NCI-H526 (cell line): ENCODE results near the gene FBXW10.
"Not testable (repeated sequence)": the region's sequence is repeated elsewhere in the genome, so short reads cannot be mapped to it uniquely, and the experiment has no call there.

Source experiments
- DNase-seq, 2 experiments: peaks; one replicate each; lab custom pipeline; 2025; lab: John Stamatoyannopoulos, UW

Gene FBXW10

DNA sequence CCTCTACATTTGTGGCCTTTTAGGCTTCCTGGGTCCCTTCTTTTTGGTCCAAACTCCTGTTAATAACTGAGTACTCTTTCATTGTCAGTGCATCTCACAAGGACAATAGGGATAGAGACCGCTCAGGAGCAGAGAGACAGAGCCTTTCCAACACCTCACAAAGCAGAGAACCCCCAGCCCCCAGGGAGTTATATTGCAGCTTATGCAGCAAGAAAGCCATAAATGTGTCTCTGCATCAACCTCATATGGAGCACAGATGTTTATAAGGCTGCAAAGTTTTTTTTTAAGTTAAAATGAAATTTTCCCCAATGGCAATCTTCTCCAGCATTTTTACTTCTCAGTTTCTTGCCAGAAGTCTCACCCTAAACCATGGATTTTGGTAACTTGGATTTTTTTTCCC lies 6.4 kb downstream of the FBXW10 start:
- DNase-seq, result not testable (repeated sequence)

DNA sequence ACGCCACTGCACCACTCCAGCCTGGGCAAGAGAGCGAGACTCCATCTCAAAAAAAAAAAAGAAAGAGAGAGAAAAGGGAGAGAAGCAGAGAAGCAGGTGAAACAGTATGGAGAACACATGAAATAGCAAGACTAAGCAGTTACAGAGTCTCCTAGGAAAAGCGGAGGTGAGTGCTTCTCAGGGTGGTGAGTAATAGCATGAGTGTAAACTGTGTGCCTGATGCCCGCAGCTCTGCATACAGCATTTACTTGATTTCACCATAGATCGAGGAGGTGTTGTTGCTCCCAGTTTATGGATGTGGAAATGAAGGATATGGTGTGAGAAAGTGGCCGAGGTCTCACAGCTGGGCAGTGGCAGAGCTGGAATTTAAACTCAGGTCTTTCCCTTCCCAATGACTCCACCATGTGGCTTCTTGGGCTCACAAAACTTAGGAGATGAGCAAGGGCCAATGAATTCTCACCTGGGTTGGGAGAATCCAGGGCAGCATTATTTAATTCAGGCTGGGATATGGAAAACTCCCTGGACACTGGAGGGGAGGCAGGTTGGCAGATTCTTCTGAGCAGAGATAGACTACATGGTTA lies 10.1 kb downstream of the FBXW10 start:
- DNase-seq, result not testable (repeated sequence)

DNA sequence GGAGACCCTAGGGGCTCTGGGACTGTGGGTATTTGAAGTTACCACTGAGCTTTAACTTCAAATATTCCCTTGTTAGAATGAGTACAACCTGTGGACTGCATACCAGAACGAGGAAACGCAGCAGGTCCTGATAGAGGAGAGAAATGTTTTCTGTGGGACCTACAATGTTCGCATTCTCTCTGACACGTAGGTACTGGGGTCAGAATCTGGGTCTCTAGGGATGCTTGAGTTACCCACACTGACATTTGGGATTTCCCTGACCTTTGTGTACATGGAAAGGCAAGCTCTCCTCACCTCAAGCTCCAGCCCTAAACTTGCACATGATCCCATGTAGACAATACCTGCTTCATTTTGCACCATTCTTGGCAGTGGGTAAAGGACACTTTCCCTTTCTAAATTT lies 12.1 kb downstream of the FBXW10 start:
- not testable (repeated sequence) for DNase-seq

DNA sequence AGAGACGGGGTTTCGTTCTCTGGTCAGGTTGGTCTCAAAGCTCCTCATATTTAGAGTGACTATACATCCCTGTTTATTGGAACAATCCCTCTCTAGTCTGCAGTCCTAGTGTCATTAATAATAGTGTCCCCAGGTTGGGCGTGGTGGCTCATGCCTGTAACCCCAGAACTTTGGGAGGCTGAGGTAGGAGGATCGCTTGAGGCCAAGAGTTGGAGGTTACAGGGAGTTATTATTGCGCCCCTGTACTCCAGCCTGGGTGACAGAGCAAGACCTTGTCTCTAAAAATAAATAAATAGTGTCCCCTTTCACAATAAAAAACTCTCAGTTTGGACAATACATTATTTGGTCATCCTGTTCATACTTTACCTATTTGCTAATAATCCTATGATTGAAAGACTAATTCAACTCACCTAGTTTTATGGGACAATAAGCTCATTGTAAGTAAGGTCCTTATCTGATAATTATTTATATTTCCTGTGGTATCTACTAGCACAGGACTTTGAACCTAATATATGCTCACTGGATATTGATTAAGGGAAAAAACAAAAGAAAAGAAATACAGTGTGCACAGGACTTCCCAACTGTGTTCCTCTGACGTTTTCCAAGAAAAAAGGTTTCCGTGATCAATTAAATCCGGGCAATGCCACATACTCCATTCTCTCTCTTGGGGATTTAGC lies 13.7 kb downstream of the FBXW10 start:
- not testable (repeated sequence) for DNase-seq

DNA sequence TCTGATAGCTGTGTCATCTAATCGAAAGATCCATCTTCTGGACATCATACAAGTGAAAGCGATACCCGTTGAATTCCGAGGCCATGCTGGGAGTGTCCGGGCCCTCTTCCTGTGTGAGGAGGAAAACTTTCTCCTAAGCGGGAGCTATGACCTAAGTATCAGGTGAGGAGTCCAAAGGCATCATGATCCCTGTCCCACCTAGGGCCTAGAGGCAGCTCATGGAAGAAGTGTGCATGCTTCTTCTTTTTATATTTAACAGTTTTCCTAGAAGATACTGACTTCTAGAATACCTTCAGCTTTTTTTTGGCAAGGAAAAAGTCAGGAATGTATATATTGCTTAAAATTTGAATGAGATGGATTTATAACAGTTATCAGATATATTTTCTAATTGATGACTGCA lies 14.5 kb downstream of the FBXW10 start:
- DNase-seq, result not testable (repeated sequence)

DNA sequence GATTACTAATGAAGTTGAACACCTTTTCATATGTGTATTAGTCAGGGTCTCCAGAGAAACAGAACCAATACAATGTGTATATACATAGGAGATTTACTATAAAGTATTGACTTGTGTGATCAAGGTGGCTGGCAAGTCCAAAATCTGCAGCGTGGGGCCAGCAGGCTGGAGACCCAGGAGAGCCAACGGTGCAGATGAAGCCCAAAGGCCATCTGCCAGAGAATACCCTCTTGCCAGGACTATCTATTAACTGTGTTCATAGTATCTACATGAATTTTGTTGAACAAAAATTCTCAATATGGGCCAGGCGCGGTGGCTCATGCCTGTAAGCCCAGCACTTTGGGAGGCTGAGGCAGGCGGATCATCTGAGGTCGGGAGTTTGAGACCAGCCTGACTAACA lies 16.4 kb downstream of the FBXW10 start:
- DNase-seq, result not testable (repeated sequence)

DNA sequence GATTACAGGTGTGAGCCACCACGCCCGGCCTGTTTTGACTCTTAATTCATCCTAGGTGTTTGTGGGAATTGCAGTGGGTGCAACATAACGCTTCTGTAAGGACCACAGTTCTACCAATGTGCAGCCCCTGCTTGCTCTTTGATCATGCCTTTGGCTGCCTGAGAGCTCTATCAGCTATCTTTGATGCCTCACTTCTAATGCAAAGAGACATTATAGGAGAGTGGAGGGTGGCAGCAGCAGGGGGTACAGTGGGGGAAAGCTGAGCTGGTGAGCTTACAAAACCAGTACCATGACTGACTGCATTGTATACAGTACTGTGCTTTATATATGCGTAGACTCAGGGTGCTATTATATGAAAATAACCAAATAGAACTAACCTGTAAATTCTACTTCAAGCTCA lies 26.7 kb downstream of the FBXW10 start:
- DNase-seq, result not testable (repeated sequence)

DNA sequence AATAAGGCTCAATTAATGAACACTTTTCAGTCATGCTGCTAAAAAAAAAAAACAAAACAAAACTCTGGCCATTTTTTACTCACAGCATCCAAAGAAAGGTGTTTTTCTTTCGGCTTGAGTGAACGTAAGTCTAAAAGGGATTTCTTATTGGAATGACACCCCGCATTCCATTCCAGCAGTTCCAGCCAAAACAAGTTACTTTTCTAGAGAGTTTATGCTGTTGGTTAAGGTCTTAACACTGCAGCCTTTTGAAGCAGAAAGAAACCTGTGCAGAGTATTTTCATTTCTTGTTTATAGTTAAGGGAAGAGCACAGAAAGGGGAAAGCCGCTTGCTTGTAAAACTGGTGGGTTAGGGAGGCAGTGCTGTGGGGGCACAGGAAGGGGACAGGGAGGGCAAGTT lies 27.2 kb downstream of the FBXW10 start:
- not testable (repeated sequence) for DNase-seq

DNA sequence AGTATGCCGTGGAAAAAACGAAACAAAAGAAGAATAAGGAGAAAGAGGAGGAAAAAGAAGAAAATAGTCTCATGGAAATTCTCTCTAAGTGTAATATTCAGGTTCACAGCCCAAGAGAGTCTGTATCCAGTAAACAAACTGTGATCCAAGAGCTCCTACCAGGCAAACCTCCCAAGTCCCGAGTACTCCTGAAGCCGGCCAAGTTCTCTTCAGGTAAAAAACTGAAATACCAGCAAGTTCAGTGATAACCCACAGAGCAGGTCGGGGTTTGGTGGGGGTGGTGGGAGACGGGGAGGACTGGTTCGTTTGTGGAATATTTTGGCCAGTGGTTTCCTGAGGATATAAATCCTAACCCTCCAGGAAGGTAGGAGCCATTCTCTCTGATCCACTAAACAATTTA lies 28.6 kb downstream of the FBXW10 start:
- no peak for DNase-seq

DNA sequence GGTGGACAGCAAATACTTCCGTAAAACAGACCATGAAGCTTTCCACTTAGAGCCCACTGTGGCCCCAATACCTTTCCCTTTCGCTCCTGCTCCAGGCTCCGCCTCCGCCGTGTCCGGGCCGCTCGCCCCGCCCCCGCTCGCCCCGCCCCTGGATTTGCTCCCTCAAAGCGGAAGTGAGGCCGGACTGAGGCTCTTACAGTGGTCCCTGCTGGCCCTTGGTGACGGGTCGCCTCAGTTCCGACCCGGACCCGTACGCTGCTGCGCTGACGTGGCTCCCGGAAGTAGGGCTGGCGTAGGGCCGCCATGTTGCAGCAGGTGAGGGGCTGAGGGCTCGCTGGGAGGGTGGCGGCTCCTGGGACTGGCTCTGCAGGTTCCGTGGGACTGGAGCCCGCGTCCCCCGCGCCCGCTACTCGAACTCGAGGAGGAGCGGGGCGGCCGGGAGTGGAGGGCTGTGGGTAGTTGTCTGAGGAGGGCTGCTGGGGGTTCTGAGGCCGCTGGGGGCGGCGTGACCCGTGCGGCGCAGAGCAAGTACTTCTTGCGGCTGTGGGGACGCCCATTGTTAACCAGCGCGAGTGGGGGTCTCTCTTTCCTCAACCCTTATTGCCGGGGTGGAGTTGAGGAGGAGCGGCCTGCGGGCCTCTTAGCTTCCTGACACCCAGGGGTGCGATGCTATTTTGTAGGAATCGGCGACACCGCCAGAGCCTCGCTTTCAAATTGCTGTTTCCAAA lies 37.3 kb downstream of the FBXW10 start, which contains the start of gene TVP23B:
Gene TVP23B (plus strand): TSS at position 193 of the 728 bp plus-strand sequence. CDS start 111 bp downstream, at position 304.
- peak; percentile 84 to 95 for DNase-seq

DNA sequence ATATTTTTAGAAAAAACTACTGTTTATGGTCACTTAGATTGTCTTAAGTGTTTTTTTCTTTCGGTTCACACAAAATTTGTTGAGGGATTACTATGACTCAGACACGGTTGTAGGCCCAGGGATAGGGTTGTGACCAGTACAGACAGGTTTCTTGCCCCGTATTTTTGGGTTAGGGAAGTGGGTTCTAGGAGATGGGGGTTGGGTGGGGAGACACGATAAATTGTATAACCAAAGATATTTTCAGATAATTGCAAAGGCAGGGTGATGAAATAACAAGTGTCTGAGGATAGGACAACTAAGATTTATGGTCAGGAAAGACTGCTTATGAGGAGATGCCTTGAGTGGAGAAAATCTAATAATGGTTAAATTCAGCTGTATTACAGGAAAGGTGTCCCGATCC lies 38.0 kb downstream of the FBXW10 start:
- DNase-seq, result not testable (repeated sequence)

DNA sequence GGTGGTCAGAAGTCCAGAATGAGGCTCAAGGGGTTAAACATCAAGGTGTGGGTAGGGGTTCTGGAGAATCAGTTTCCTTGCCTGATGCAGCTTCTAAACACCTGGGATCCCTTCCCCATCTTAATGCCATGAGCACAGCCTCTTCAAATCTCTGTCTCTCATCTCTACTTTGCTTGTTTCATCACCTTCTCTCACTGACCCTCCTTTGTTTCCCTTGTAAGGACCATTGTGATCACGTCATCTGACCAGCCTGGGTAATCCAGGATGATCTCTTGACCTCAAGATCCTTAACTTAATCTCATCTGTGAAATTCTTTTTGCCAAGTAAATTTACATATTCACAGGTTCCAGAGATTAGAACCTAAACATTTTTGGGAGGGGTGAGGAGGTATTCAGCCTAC lies 42.1 kb downstream of the FBXW10 start:
- not testable (repeated sequence) for DNase-seq

DNA sequence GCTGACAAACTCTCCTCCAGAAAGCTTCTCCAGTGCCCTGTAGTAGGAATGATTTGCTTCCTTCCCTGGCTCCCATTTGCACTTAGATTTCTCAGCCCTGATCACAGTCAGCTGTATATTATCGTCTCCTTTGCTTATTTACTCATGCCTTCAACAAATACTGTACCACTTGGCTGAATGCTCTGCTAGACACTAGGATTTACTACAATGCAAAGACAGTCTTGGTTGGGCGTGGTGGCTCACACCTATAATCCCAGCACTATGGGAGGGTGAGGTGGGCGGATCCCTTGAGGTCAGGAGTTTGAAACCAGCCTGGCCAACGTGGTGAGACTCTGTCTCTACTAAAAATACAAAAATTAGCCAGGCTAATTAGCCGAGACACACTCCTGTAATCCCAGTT lies 43.0 kb downstream of the FBXW10 start:
- not testable (repeated sequence) for DNase-seq

DNA sequence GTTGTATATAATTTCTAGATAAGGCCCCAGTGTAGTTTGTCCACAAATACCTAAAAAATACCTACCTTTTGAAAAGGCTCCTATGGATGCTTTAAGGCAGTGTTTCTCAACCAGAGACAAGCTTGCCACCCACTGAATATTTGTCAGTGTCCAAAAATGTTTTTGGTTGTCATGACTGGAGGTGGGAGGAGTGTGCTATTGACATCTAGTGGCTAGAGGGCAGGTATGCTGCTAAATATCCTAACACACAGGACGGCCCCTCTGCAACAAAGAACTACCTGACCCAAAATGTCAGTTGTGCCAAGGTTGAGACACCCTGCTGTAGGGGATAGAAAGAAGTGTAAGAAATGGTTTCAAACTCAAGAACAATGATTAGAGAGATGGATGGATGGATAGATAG lies 47.5 kb downstream of the FBXW10 start:
- DNase-seq, result not testable (repeated sequence)

DNA sequence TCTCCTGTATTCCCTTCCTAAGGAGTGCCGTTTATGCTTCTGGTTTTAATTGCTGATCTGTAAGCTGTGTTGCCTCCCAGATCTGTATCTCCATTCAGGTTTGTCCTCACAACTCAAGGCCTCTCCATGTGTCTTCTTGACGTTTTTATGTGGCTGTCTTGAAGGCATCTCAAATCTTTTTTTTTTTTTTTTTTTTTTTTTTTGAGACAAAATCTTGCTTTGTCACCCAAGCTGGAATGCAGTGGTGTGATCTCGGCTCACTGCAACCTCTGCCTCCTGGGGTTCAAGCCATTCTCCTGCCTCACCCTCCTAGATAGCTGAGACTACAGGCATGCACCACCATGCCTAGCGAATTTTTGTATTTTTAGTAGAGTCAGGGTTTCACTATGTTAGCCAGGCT lies 51.0 kb downstream of the FBXW10 start:
- not testable (repeated sequence) for DNase-seq

DNA sequence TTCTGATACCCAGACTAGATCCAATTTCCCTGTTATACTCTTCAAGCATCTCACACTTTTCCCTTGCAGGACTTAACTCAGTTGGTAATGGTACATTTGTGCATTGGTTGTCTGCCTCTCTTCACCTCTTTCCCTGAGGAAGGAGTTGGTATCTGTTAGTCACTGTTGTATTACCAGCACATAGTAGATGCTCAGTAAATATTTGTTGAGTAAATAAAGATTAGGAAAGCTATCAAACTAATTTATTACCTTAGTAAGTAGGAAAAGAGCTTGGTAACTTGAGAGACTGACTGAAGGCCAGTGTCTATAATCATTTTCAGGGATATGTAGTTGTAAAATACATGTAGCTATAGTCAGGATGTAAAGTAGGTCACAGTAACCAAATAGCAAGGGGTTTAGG lies 53.0 kb downstream of the FBXW10 start:
- not testable (repeated sequence) for DNase-seq

DNA sequence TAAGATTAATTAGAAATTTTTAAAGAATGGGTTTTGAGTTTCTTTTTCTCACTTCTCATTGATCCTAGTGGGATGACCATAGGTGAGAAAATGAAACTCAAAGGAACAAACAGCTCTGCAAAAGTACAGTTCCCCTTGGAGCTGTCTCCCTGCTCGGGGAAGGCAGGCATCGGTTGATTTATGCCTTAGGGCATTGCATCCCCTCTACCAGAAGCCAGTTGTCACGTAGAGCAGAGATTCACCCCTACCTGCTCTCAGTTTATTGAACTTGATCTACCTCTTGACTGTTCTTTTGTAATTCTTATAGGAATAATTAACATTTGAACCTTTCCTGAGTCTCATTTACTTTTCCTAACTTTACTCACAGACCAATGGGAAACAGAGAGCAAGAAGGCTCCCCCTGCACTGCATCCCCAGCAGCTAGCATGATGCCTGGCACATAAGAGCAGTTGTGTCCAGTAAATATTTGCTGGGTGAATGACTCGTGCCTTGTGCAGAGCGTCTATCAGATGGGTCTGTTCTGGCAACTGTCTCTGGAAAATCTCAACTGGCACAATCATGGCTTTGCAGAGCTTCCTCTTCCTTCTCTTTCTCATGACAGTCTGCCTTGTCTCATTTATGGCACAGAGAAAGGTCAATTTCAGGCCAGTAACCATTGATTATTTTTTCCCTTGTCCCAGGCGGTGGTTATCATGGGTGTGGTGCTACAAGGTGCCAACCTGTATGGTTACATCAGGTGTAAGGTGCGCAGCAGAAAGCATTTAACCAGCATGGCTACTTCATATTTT lies 59.8 kb downstream of the FBXW10 start:
- DNase-seq, result not testable (repeated sequence)

DNA sequence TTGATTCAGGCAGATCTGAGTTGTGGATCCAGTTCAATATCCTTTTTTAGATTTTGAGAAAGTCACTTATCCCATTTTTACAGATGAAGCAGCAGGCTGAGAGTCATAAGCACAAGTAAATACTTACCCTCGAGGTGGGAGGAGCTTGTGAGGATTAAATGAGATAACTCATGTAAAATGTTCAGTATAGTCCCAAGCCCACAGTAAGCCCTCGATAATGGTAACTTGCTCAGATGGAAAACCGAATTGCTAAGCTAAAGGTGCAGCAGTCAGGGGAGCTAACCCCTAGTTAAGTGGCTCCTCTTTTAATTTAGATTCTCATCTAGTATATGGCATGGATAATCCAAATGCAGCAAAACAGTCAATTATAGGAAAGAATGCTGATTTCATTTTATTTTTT lies 72.1 kb downstream of the FBXW10 start:
- not testable (repeated sequence) for DNase-seq

DNA sequence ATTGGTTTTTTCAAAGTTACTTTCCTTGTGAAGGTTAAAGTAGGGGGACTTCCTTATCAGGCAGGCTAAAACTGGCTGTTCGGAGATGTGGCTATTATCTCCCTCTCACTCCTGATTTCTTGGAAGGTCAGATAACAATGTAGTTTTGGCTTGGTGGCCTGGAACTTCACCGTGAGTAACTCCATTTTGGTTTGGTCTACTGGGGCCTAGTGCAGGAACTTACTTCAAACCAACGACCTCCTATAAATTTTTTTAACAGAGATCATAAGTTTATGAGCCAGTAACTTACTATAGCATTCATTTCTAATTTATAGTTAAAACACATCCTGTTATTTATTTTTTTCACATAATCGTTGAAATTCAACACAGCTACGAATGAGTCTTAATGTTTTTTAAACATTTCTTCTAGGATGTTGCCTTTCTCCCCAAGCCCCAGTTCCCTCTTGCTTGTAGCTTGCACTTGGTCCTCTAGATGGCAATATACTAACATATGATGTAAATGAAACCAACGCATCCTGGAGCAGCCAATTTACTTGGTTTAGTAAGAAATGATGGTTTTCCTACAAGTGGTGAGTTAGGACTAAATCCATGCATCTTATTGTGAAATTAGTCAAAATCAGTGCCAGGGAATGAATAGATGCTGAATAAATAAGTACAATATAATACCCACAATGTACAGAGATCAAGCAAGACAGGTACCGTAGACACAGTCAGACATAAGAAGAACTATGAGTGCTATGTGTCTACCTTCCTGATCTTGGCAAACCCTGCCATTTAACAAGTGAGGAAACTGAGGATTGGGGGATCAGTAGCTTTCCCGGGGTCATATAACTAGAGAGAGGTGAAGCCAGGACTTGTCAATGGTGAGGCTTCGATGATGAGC lies 72.9 kb downstream of the FBXW10 start:
- DNase-seq, result peak in 1 of 2 experiments; percentile 41

DNA sequence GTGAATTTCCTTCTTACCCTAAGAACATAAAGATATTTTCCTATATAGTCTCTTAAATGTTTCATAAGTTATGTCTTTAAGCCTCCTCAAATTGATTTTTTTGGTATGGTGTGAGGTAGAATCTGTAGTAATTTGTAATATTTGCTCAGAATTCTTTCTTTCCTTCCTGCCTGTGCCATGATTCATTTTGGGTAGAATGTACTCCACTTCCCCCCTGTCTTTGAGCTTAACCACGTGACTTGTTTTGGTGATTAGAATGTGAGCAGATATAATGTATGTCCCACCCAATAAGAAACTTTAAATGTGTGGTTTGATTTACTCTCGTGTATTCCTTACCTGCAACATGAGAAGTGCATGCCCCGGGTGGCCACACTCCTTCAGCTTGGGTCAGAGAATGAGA lies 77.6 kb downstream of the FBXW10 start:
- DNase-seq, result not testable (repeated sequence)

DNA sequence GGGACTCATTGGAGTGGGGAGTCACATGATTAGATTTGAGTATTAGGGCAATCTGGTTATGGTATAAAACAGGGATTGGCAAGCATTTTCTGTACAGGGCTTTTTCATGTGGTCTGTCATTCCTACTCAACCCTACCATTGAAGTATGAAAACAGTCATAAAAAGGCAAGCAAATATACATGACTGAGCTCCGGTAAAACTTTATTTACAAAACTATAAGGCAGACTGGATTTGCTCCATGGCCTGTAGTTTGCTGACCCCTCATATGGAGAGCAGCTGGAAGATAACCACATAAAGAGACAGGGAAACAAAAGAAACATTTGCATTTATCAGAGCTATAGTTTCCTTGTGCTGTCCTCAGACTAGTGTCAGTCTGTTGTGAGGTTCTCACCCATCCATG lies 83.8 kb downstream of the FBXW10 start:
- DNase-seq, result not testable (repeated sequence)
